Measurements from ENCODE around the gene NLRP9.

NLRP9 gene

GRCh38 chr19:55688422-55689218 is 49.6 kb downstream of the NLRP9 start:
- DNase-seq (ENCODE audit: low read depth, low spot score), result no peak

GRCh38 chr19:55687281-55688201 is 50.7 kb downstream of the NLRP9 start:
- DNase-seq (ENCODE audit: low read depth, low spot score), result no peak

- DNase-seq (ENCODE audit: low read depth, low spot score), result no peak
These were observed 51.7 kb downstream of the NLRP9 start for GRCh38 chr19:55686311-55687050.

- DNase-seq (ENCODE audit: low read depth, low spot score), result no peak
These were observed 52.4 kb downstream of the NLRP9 start for GRCh38 chr19:55685776-55686175.

GRCh38 chr19:55684946-55685681 is 53.1 kb downstream of the NLRP9 start:
- no peak for DNase-seq (ENCODE audit: low read depth, low spot score)

GRCh38 chr19:55683449-55684261 is 54.5 kb downstream of the NLRP9 start:
- no peak for DNase-seq (ENCODE audit: low read depth, low spot score)

- DNase-seq (ENCODE audit: low read depth, low spot score), result peak; percentile 42
These were observed 56.8 kb downstream of the NLRP9 start for GRCh38 chr19:55681131-55682092.

- DNase-seq (ENCODE audit: low read depth, low spot score), result no peak
These were observed 57.7 kb downstream of the NLRP9 start for GRCh38 chr19:55680339-55681130.

- DNase-seq (ENCODE audit: low read depth, low spot score), result no peak
These were observed 58.6 kb downstream of the NLRP9 start for GRCh38 chr19:55679343-55680257.

GRCh38 chr19:55678121-55678671 is 60.0 kb downstream of the NLRP9 start:
- no peak for DNase-seq (ENCODE audit: low read depth, low spot score)

- DNase-seq (ENCODE audit: low read depth, low spot score), result no peak
These were observed 60.6 kb downstream of the NLRP9 start for GRCh38 chr19:55677572-55678028.

- DNase-seq (ENCODE audit: low read depth, low spot score), result no peak
These were observed 61.2 kb downstream of the NLRP9 start for GRCh38 chr19:55676889-55677505.

GRCh38 chr19:55676383-55676782 is 61.8 kb downstream of the NLRP9 start:
- DNase-seq (ENCODE audit: low read depth, low spot score), result no peak

GRCh38 chr19:55675661-55676354 is 62.4 kb downstream of the NLRP9 start:
- no peak for DNase-seq (ENCODE audit: low read depth, low spot score)

GRCh38 chr19:55674841-55675660 is 63.2 kb downstream of the NLRP9 start, which contains the start of gene EPN1:
TSS of gene EPN1 (plus strand) at chr19:55675226. CDS start at chr19:55678628, 3,402 bp downstream.
- peak; percentile 98 for DNase-seq (ENCODE audit: low read depth, low spot score)

All from astrocyte of the hippocampus (primary cell).